ENCODE results near the gene CD58.

The CD58 gene

GRCh38 chr1:116572099-116572498, 1.3 kb upstream of the CD58 start:
- ChIA-PET POLR2A (interaction anchor here (0.7 kb wide), 1 partner anchor 15 kb away, joined by 3 read pairs; no protein-coding TSS in a partner anchor), CTCF (interaction anchor here (0.9 to 4.0 kb wide), 8 partner anchors 12 to 484 kb away, joined by 3 to 55 read pairs (median 4); no protein-coding TSS in a partner anchor)
- TF ChIP-seq CTCF (IDR thresholded peaks at IDR 0.05; ENCODE audit: control extremely low read depth, extremely low read depth, low read depth, missing control alignments) = no peak
- no peak for DNase-seq (ENCODE audit: extremely low spot score)

DNA sequence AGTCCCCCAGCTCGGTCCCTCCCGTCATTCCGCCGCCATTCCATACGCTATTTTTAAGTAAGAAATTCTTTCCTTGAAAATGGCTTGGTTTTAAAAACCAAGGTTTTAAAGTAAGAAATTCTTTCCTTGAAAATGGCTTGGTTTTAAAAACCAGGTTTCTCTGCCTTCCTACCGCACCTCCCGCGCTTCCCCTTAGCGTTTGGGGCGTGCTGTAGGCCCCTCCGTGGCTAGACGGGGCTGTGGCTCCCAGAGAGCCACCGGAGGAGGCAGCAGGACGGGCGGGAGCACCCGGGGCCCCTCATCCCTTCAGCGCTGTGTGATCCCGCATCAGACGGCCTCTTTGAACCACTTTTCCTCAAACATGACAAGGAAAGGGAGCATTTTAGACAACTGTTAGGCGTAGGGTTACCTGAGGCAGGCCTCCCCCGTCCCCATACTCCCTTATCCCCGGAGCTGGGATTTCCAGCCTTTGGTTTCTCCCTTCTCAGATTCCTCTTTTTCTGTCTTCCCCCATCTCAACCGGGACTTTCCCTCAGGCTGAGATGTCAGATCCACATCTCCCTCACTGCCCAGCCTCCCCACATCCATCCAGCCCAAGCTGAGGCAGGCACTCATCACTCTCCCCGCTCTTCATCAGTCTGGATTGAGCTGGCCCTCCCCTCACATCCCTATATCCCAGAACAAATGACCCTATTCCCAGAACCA, 541 bp upstream of the CD58 start:
- ChIA-PET POLR2A (interaction anchor here (0.7 kb wide), 1 partner anchor 13 kb away, joined by 9 read pairs; no protein-coding TSS in a partner anchor), CTCF (interaction anchor here (0.9 to 4.0 kb wide), 5 partner anchors 13 to 167 kb away, joined by 3 to 55 read pairs (median 18); no protein-coding TSS in a partner anchor)
- no peak for TF ChIP-seq CTCF (IDR thresholded peaks at IDR 0.05; ENCODE audit: control extremely low read depth, extremely low read depth, low read depth, missing control alignments)
- DNase-seq (ENCODE audit: extremely low spot score) = no peak

GRCh38 chr1:116569776-116570357, 959 bp downstream of the CD58 start:
- ChIA-PET CTCF (interaction anchor here (1.0 to 2.2 kb wide), 8 partner anchors 10 to 490 kb away, joined by 3 to 8 read pairs (median 4); partner anchors contain the start of gene TTF2), POLR2A (interaction anchor here (0.6 to 2.8 kb wide), 4 partner anchors 12 to 193 kb away, joined by 3 to 18 read pairs (median 3); no protein-coding TSS in a partner anchor)
- no peak for TF ChIP-seq CTCF (IDR thresholded peaks at IDR 0.05; ENCODE audit: control extremely low read depth, extremely low read depth, low read depth, missing control alignments)
- DNase-seq (ENCODE audit: extremely low spot score) = no peak

- POLR2A ChIA-PET = interaction anchor here (0.6 to 2.8 kb wide), 7 partner anchors 11 to 491 kb away, joined by 3 to 18 read pairs (median 3); partner anchors contain the start of gene TTF2
- CTCF ChIA-PET = interaction anchor here (0.8 to 2.2 kb wide), 11 partner anchors 10 to 491 kb away, joined by 3 to 8 read pairs (median 3); partner anchors contain the start of gene TTF2
- DNase-seq (ENCODE audit: extremely low spot score) = no peak
- TF ChIP-seq CTCF (IDR thresholded peaks at IDR 0.05; ENCODE audit: control extremely low read depth, extremely low read depth, low read depth, missing control alignments) = no peak
Observed at GRCh38 chr1:116569381-116569670, 1.5 kb downstream of the CD58 start.

GRCh38 chr1:116568662-116569380, 2.0 kb downstream of the CD58 start:
- ChIA-PET CTCF (interaction anchor here (0.8 to 2.2 kb wide), 11 partner anchors 9 to 491 kb away, joined by 3 to 8 read pairs (median 3); partner anchors contain the start of gene TTF2), POLR2A (interaction anchor here (0.6 to 2.8 kb wide), 7 partner anchors 11 to 491 kb away, joined by 3 to 18 read pairs (median 3); partner anchors contain the start of gene TTF2)
- no peak for TF ChIP-seq CTCF (IDR thresholded peaks at IDR 0.05; ENCODE audit: control extremely low read depth, extremely low read depth, low read depth, missing control alignments)
- no peak for DNase-seq (ENCODE audit: extremely low spot score)

Data from GM10248 (cell line).